Gastroesophageal sphincter (tissue), 3 donors: ENCODE measurements around the gene OTOF.

Experiments
- CTCF ChIP-seq, 4 experiments: fragments of 200-600 bp in 2 of 4; fragments of 450-650 bp in 2 of 4; sonication (generic) in 1 of 4; IDR thresholded peaks; one replicate each; pipeline ENCODE4 v1.5.1; 2017 to 2019; ENCODE audit warnings: antibody characterized with exemption in 4 of 4, mild to moderate bottlenecking in 2 of 4, moderate library complexity in 2 of 4
- EP300 ChIP-seq: sonication (generic); formaldehyde crosslinking; IDR thresholded peaks from one replicate; pipeline ENCODE4 v1.6.1; 2017; ENCODE audit warnings: antibody characterized with exemption, mild to moderate bottlenecking
- POLR2A ChIP-seq, 2 donors: fragments of 450-650 bp; IDR thresholded peaks; one replicate each; pipeline ENCODE4 v1.6.1; 2017; ENCODE audit warnings: antibody characterized with exemption in 2 of 2, mild to moderate bottlenecking in 2 of 2, moderate library complexity in 1 of 2
- POLR2AphosphoS5 ChIP-seq: sonication (generic); formaldehyde crosslinking; IDR thresholded peaks from one replicate; pipeline ENCODE4 v1.6.1; 2017; ENCODE audit warnings: antibody characterized with exemption

- no peak for TF ChIP-seq CTCF (IDR thresholded peaks at IDR 0.05)
- TF ChIP-seq POLR2A (IDR thresholded peaks at IDR 0.05) = no peak
- no peak for TF ChIP-seq EP300
- no peak for TF ChIP-seq POLR2AphosphoS5
Measured at GRCh38 chr2:26483957-26484565, 6.1 kb upstream of the OTOF start.
